MM.1S (cell line): Measurements from ENCODE around the gene ART5.

Experiments used
- DNase-seq: peaks from one replicate; pipeline ENCODE4 v3.0.0-alpha.2; 2015
- H2AFZ ChIP-seq: fragments of 300-600 bp; sonication (generic); 2 replicates; pipeline ENCODE4 v1.6.0; 2016; ENCODE audit warnings: antibody characterized with exemption, low read length
- H3F3A ChIP-seq: fragments of 300-600 bp; sonication (generic); 2 replicates; pipeline ENCODE4 v1.6.1; 2016; ENCODE audit warnings: mild to moderate bottlenecking, antibody characterized with exemption, low read length, moderate library complexity, mixed read lengths; ENCODE audit not compliant: insufficient read depth
- H3K27ac ChIP-seq: fragments of 300-600 bp; sonication (generic); 2 replicates; pipeline ENCODE4 v1.5.1; 2016; ENCODE audit warnings: mild to moderate bottlenecking, low read length
- H3K27me3 ChIP-seq: fragments of 300-600 bp; sonication (generic); replicated peaks from 2 replicates; pipeline ENCODE4 v1.6.0; 2016; ENCODE audit warnings: low read length; ENCODE audit not compliant: insufficient read depth
- H3K36me3 ChIP-seq: fragments of 300-600 bp; sonication (generic); replicated peaks from 2 replicates; pipeline ENCODE4 v1.6.1; 2016; ENCODE audit warnings: mild to moderate bottlenecking, low read length, mixed read lengths; ENCODE audit not compliant: insufficient read depth
- H3K4me1 ChIP-seq: fragments of 300-600 bp; sonication (generic); 2 replicates; pipeline ENCODE4 v1.6.1; 2016; ENCODE audit warnings: low read length, mixed read lengths
- H3K4me2 ChIP-seq: fragments of 300-600 bp; sonication (generic); 2 replicates; pipeline ENCODE4 v1.6.0; 2016; ENCODE audit warnings: low read depth, low read length
- H3K4me3 ChIP-seq: fragments of 300-600 bp; sonication (generic); 2 replicates; pipeline ENCODE4 v1.5.1; 2016; ENCODE audit warnings: low read length, mixed read lengths
- H3K79me2 ChIP-seq: fragments of 300-600 bp; sonication (generic); 2 replicates; pipeline ENCODE4 v1.6.1; 2016; ENCODE audit warnings: mixed run types, low read length, mixed read lengths
- H3K9ac ChIP-seq: fragments of 300-600 bp; sonication (generic); 2 replicates; pipeline ENCODE4 v1.6.1; 2016; ENCODE audit warnings: low read length, mixed read lengths
- H3K9me2 ChIP-seq: fragments of 300-600 bp; sonication (generic); replicated peaks from 2 replicates; pipeline ENCODE4 v1.6.1; 2016; ENCODE audit warnings: mild to moderate bottlenecking, low read length, mixed read lengths; ENCODE audit not compliant: insufficient read depth
- H3K9me3 ChIP-seq: fragments of 300-600 bp; sonication (generic); replicated peaks from 2 replicates; pipeline ENCODE4 v1.6.1; 2016; ENCODE audit warnings: mild to moderate bottlenecking, low read length, mixed read lengths; ENCODE audit not compliant: insufficient read depth
- H4K20me1 ChIP-seq: fragments of 300-600 bp; sonication (generic); 2 replicates; pipeline ENCODE4 v1.6.1; 2016; ENCODE audit warnings: mild to moderate bottlenecking, low read length, moderate library complexity, mixed read lengths; ENCODE audit not compliant: insufficient read depth
- EZH2 ChIP-seq: fragments of 300-600 bp; sonication (generic); optimal IDR thresholded peaks from 2 replicates; pipeline ENCODE3; 2017; ENCODE audit warnings: low read depth, mild to moderate bottlenecking, antibody characterized with exemption, low read length, mixed read lengths
- EZH2phosphoT487 ChIP-seq: fragments of 300-600 bp; sonication (generic); IDR thresholded peaks from 2 replicates; pipeline ENCODE4 v1.6.1; 2018; ENCODE audit warnings: antibody characterized with exemption, low read length
- TF ChIP-seq, protein P1 (sequence below): fragments of 300-600 bp; sonication (generic); IDR thresholded peaks from 2 replicates; pipeline ENCODE4 v1.5.1; 2016; ENCODE audit warnings: antibody characterized with exemption, low read length, mixed read lengths

ART5 gene

DNA sequence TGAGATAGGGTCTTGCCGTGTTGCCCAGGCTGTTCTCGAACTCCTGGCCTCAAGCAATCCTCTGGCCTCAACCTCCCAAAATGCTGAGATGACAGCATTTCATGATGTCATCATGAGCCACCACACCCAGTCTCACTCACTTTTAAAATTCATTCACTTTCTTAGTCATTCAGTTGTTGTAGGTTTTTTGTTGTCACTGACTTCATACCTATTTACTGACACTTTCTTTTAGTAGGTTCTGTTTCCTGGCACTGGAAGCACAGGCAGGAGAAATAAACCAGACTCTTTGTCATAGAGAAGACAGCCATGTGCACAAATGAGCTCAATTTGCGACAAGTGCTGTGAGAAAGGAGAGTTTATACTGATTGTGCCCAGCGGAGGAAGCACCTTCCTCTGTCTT is 10.5 kb downstream of the ART5 start:
- no peak overlapping the region for H3K9ac ChIP-seq
- H3K27me3 ChIP-seq, result no peaks in the 10 kb centered on the region
- H3K27ac ChIP-seq, result no peak overlapping the region
- H3K4me2 ChIP-seq, result no peak overlapping the region
- H2AFZ ChIP-seq, result no peak overlapping the region
- peaks cover 10% of the 10 kb centered on the region for H3K4me1 ChIP-seq
- no peaks in the 10 kb centered on the region for H3K79me2 ChIP-seq
- H4K20me1 ChIP-seq, result no peaks in the 10 kb centered on the region
- no peaks in the 10 kb centered on the region for H3K36me3 ChIP-seq
- no peak for DNase-seq
- no peak overlapping the region for H3K4me3 ChIP-seq
- no peaks in the 10 kb centered on the region for H3K9me3 ChIP-seq
- no peaks in the 10 kb centered on the region for H3F3A ChIP-seq
- H3K9me2 ChIP-seq, result no peaks in the 10 kb centered on the region
- TF ChIP-seq, protein P1, sequence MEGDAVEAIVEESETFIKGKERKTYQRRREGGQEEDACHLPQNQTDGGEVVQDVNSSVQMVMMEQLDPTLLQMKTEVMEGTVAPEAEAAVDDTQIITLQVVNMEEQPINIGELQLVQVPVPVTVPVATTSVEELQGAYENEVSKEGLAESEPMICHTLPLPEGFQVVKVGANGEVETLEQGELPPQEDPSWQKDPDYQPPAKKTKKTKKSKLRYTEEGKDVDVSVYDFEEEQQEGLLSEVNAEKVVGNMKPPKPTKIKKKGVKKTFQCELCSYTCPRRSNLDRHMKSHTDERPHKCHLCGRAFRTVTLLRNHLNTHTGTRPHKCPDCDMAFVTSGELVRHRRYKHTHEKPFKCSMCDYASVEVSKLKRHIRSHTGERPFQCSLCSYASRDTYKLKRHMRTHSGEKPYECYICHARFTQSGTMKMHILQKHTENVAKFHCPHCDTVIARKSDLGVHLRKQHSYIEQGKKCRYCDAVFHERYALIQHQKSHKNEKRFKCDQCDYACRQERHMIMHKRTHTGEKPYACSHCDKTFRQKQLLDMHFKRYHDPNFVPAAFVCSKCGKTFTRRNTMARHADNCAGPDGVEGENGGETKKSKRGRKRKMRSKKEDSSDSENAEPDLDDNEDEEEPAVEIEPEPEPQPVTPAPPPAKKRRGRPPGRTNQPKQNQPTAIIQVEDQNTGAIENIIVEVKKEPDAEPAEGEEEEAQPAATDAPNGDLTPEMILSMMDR, result no peak
- no peak for TF ChIP-seq EZH2phosphoT487
- TF ChIP-seq EZH2, result no peak

- Histone ChIP-seq H3F3A (no peaks in the 10 kb centered on the region), H3K4me3 (no peak overlapping the region), H3K36me3 (no peaks in the 10 kb centered on the region), H2AFZ (no peak overlapping the region), H3K9ac (no peak overlapping the region), H3K9me2 (no peaks in the 10 kb centered on the region), H3K4me1 (no peaks in the 10 kb centered on the region), H3K27ac (no peak overlapping the region), H3K4me2 (no peak overlapping the region), H4K20me1 (no peaks in the 10 kb centered on the region), H3K9me3 (no peaks in the 10 kb centered on the region), H3K27me3 (no peaks in the 10 kb centered on the region), H3K79me2 (no peaks in the 10 kb centered on the region)
- DNase-seq, result no peak
- TF ChIP-seq EZH2phosphoT487 (no peak), EZH2 (no peak)
- TF ChIP-seq, protein P1, result no peak
Observed at GRCh38 chr11:3627291-3627690, 14.5 kb downstream of the ART5 start.

DNA sequence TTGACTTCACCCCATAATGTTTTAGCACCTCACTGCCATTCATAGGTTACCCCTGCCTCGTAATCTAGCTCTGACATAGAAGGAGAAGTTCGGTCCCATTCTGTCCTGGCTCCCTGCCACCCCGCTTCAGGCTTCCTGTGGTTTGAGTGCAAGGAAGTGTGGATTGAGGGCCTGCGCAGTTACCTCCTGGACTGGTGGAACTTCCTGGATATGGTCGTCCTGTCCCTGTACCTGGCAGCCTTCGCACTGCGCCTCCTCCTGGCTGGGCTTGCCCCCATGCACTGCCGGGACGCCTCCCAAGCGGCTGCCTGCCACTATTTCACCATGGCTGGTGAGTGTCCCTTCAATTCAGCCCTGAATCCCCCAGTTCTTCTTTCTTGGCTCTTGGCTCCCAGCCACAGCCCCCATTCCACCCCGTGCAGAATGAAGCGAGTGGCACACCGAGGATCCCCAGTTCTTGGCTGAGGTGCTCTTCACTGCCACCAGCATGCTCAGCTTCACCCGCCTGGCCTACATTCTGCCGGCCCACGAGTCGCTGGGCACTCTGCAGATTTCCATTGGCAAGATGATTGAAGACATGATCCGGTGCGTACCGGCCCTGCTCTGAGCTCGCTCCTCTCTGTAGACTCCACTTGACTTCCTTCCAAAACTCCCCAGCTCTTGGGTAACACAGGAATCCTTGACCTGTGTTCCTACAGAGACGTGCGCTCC is 15.4 kb downstream of the ART5 start:
- TF ChIP-seq EZH2 (no peak), EZH2phosphoT487 (no peak)
- Histone ChIP-seq H3K9me3 (no peaks in the 10 kb centered on the region), H3K79me2 (no peaks in the 10 kb centered on the region), H3K27me3 (no peaks in the 10 kb centered on the region), H3K9me2 (no peaks in the 10 kb centered on the region), H3K9ac (no peak overlapping the region), H3K36me3 (no peaks in the 10 kb centered on the region), H3K4me2 (no peak overlapping the region), H3F3A (no peaks in the 10 kb centered on the region), H3K27ac (no peak overlapping the region), H2AFZ (no peak overlapping the region), H4K20me1 (no peaks in the 10 kb centered on the region), H3K4me1 (no peaks in the 10 kb centered on the region), H3K4me3 (no peak overlapping the region)
- DNase-seq, result no peak

- Histone ChIP-seq H3K27ac (no peak overlapping the region), H3K9me3 (no peaks in the 10 kb centered on the region), H3K9me2 (no peaks in the 10 kb centered on the region), H4K20me1 (no peaks in the 10 kb centered on the region), H3K79me2 (no peaks in the 10 kb centered on the region), H3K4me2 (no peak overlapping the region), H3K36me3 (no peaks in the 10 kb centered on the region), H3K27me3 (no peaks in the 10 kb centered on the region), H3F3A (no peaks in the 10 kb centered on the region), H3K9ac (no peak overlapping the region), H2AFZ (no peak overlapping the region), H3K4me3 (no peak overlapping the region), H3K4me1 (no peaks in the 10 kb centered on the region)
- DNase-seq, result no peak
- TF ChIP-seq, protein P1, result no peak
- TF ChIP-seq EZH2 (no peak), EZH2phosphoT487 (no peak)
Observed at GRCh38 chr11:3623767-3624458, 17.9 kb downstream of the ART5 start.
